ENCODE data around the gene MAPKBP1. TPM values are rescaled to one million over a fixed set of nuclear protein-coding genes. Genes with fewer than 3 reads are reported as not detected.

The MAPKBP1 gene
- total RNA-seq, 4 donors from 2014 or later = 69.3 to 157 (median 81.6) TPM

GRCh38 chr15:41804361-41804760 is 30.1 kb downstream of the MAPKBP1 start:
- peaks cover 52% of the 10 kb centered on the region for H3K4me1 ChIP-seq
- no peaks in the 10 kb centered on the region for H3K9me3 ChIP-seq
- TF ChIP-seq POLR2AphosphoS5 (IDR thresholded peaks at IDR 0.05) = peak in 1 of 3 donors; percentile 15
- no peak for TF ChIP-seq EP300 (IDR thresholded peaks at IDR 0.05)
- WGBS = 78% methylated on average over 2 of the region's 2 CpGs
- peak overlapping the region; percentile 87 for H3K27ac ChIP-seq
- peak in 1 of 2 donors; percentile 72 for DNase-seq (ENCODE audit: low spot score in 2 of 2)
- H3K36me3 ChIP-seq = peaks cover 13% of the 10 kb centered on the region
- H3K4me3 ChIP-seq = no peak overlapping the region
- no peaks in the 10 kb centered on the region for H3K27me3 ChIP-seq

GRCh38 chr15:41804916-41805666 is 30.8 kb downstream of the MAPKBP1 start:
- H3K4me1 ChIP-seq = peaks cover 53% of the 10 kb centered on the region
- H3K4me3 ChIP-seq = no peak overlapping the region
- peaks cover 13% of the 10 kb centered on the region for H3K36me3 ChIP-seq
- TF ChIP-seq CTCF (IDR thresholded peaks at IDR 0.05) (no peak), POLR2A (IDR thresholded peaks at IDR 0.05) (no peak), POLR2AphosphoS5 (IDR thresholded peaks at IDR 0.05) (no peak), EP300 (IDR thresholded peaks at IDR 0.05) (no peak)
- H3K27ac ChIP-seq = peak overlapping the region; percentile 87
- H3K27me3 ChIP-seq = no peaks in the 10 kb centered on the region
- DNase-seq (ENCODE audit: low spot score in 2 of 2) = no peak
- no peaks in the 10 kb centered on the region for H3K9me3 ChIP-seq
- 39% methylated on average over 6 of the region's 8 CpGs for WGBS

- no peaks in the 10 kb centered on the region for H3K9me3 ChIP-seq
- no peaks in the 10 kb centered on the region for H3K27me3 ChIP-seq
- no peak overlapping the region for H3K4me3 ChIP-seq
- DNase-seq (ENCODE audit: low spot score in 2 of 2) = no peak
- 67% methylated on average over 3 of the region's 3 CpGs for WGBS
- peaks cover 54% of the 10 kb centered on the region for H3K4me1 ChIP-seq
- peak overlapping the region; percentile 87 for H3K27ac ChIP-seq
- TF ChIP-seq POLR2AphosphoS5 (IDR thresholded peaks at IDR 0.05) = no peak
- TF ChIP-seq CTCF (IDR thresholded peaks at IDR 0.05) = no peak
- no peak for TF ChIP-seq POLR2A (IDR thresholded peaks at IDR 0.05)
- no peak for TF ChIP-seq EP300 (IDR thresholded peaks at IDR 0.05)
- H3K36me3 ChIP-seq = peaks cover 8% of the 10 kb centered on the region
These were observed 31.4 kb downstream of the MAPKBP1 start for GRCh38 chr15:41805711-41806110.

- peaks cover under 1% of the 10 kb centered on the region for H3K36me3 ChIP-seq
- H3K27me3 ChIP-seq = no peaks in the 10 kb centered on the region
- no peak overlapping the region for H3K4me3 ChIP-seq
- TF ChIP-seq POLR2AphosphoS5 (IDR thresholded peaks at IDR 0.05) = peak in 1 of 3 donors; percentile 28
- no peak for TF ChIP-seq POLR2A (IDR thresholded peaks at IDR 0.05)
- no peak for TF ChIP-seq CTCF (IDR thresholded peaks at IDR 0.05)
- TF ChIP-seq EP300 (IDR thresholded peaks at IDR 0.05) = no peak
- peak in 1 of 2 donors; percentile 74 for DNase-seq (ENCODE audit: low spot score in 2 of 2)
- H3K27ac ChIP-seq = peak overlapping the region; percentile 87
- no peaks in the 10 kb centered on the region for H3K9me3 ChIP-seq
- H3K4me1 ChIP-seq = peaks cover 61% of the 10 kb centered on the region
- 52% methylated on average over 7 of the region's 10 CpGs for WGBS
These were observed 32.3 kb downstream of the MAPKBP1 start for GRCh38 chr15:41806291-41807181.

GRCh38 chr15:41809121-41809520 is 34.8 kb downstream of the MAPKBP1 start:
- Histone ChIP-seq H3K36me3 (peaks cover 23% of the 10 kb centered on the region), H3K4me3 (no peak overlapping the region), H3K9me3 (no peaks in the 10 kb centered on the region), H3K27me3 (no peaks in the 10 kb centered on the region), H3K4me1 (peaks cover 49% of the 10 kb centered on the region), H3K27ac (no peak overlapping the region)
- DNase-seq (ENCODE audit: low spot score in 2 of 2) = no peak
- TF ChIP-seq POLR2A (IDR thresholded peaks at IDR 0.05) (no peak), CTCF (IDR thresholded peaks at IDR 0.05) (no peak), EP300 (IDR thresholded peaks at IDR 0.05) (no peak), POLR2AphosphoS5 (IDR thresholded peaks at IDR 0.05) (no peak)
- 62% methylated on average over 2 of the region's 2 CpGs for WGBS
